ENCODE measurements around the gene HNF1B.

GRCh38 chr17:37792787-37793186, 47.9 kb upstream of the HNF1B start:
- TF ChIP-seq POLR2A (IDR thresholded peaks at IDR 0.05; ENCODE audit: low read depth, low read length) = no peak
- TF ChIP-seq POLR2AphosphoS5 (IDR thresholded peaks at IDR 0.05; ENCODE audit: low read depth, low read length) = no peak
- no peak for TF ChIP-seq POU2F2 (IDR thresholded peaks at IDR 0.05; ENCODE audit: low read depth, low read length)
- no peak for TF ChIP-seq TAF1 (IDR thresholded peaks at IDR 0.05; ENCODE audit: low read depth, low read length)
